GM12891 (cell line): ENCODE measurements around the gene LCA5L.
"Not testable (repeated sequence)": the region's sequence is repeated elsewhere in the genome, so short reads cannot be mapped to it uniquely, and the experiment has no call there.

Experiments
- DNase-seq: peaks from one replicate; pipeline ENCODE4 v3.0.0; 2011; ENCODE audit warnings: low spot score; ENCODE audit not compliant: insufficient read length
- FAIRE-seq: peaks from 2 replicates; lab custom pipeline; 2011; peaks lifted over from hg19 to GRCh38; lab: Jason Lieb, UNC
- PAX5 ChIP-seq: IDR thresholded peaks from 2 replicates; pipeline ENCODE4 v1.6.1; 2011; ENCODE audit warnings: low read length, moderate library complexity, mild to moderate bottlenecking; ENCODE audit not compliant: insufficient read depth, severe bottlenecking
- POLR2A ChIP-seq: IDR thresholded peaks from 2 replicates; pipeline ENCODE4 v1.6.1; 2011; ENCODE audit warnings: low read depth, low read length, control low read depth
- POLR2AphosphoS5 ChIP-seq: IDR thresholded peaks from 2 replicates; pipeline ENCODE4 v1.6.1; 2011; ENCODE audit warnings: low read depth, low read length, control low read depth
- POU2F2 ChIP-seq: IDR thresholded peaks from 2 replicates; pipeline ENCODE4 v1.6.1; 2011; ENCODE audit warnings: low read depth, mild to moderate bottlenecking, control low read depth, low read length, moderate library complexity
- SPI1 ChIP-seq: IDR thresholded peaks from 2 replicates; pipeline ENCODE4 v1.6.1; 2011; ENCODE audit warnings: low read depth, low read length, control low read depth
- TAF1 ChIP-seq: IDR thresholded peaks from 2 replicates; pipeline ENCODE4 v1.6.1; 2011; ENCODE audit warnings: low read depth, low read length, control low read depth

The LCA5L gene

GRCh38 chr21:39388038-39388810, 57.4 kb downstream of the LCA5L start:
- FAIRE-seq (peak; percentile 62), DNase-seq (peak; percentile 91)
- TF ChIP-seq PAX5 (peak; percentile 74), POLR2AphosphoS5 (peak; percentile 54; the same call in 1 of the 2 replicates), SPI1 (no peak), POLR2A (0 out of 2 replicates have a peak, but pooled peaks have one; percentile 47), POU2F2 (0 out of 2 replicates have a peak, but pooled peaks have one; percentile 35), TAF1 (peak; percentile 64)

GRCh38 chr21:39387461-39388037, 58.0 kb downstream of the LCA5L start:
- TF ChIP-seq POLR2A (no peak), PAX5 (no peak), POLR2AphosphoS5 (no peak), SPI1 (no peak), POU2F2 (no peak), TAF1 (no peak; the same call in 1 of the 2 replicates)
- FAIRE-seq = peak; percentile 76
- DNase-seq = peak; percentile 96

- TF ChIP-seq POLR2A (no peak), PAX5 (no peak), SPI1 (no peak), POU2F2 (no peak), TAF1 (no peak), POLR2AphosphoS5 (no peak)
- no peak for DNase-seq
- FAIRE-seq = no peak
Measured at GRCh38 chr21:39386899-39387298, 58.7 kb downstream of the LCA5L start.

- no peak for TF ChIP-seq POLR2AphosphoS5
- no peak for TF ChIP-seq POLR2A
- TF ChIP-seq POU2F2 = no peak
- TF ChIP-seq TAF1 = no peak
- TF ChIP-seq PAX5 = no peak
- TF ChIP-seq SPI1 = no peak
- no peak for FAIRE-seq
- no peak for DNase-seq
Measured at GRCh38 chr21:39386194-39386593, 59.4 kb downstream of the LCA5L start.

GRCh38 chr21:39385299-39386145, 60.1 kb downstream of the LCA5L start:
- DNase-seq = no peak
- no peak for TF ChIP-seq SPI1
- no peak for TF ChIP-seq POLR2AphosphoS5
- no peak for TF ChIP-seq POU2F2
- TF ChIP-seq TAF1 = no peak
- TF ChIP-seq PAX5 = no peak
- FAIRE-seq = no peak

- DNase-seq (no peak), FAIRE-seq (no peak)
- TF ChIP-seq SPI1 (no peak), POLR2A (no peak), PAX5 (no peak), POLR2AphosphoS5 (no peak), TAF1 (no peak), POU2F2 (no peak)
Measured at GRCh38 chr21:39384674-39385298, 60.8 kb downstream of the LCA5L start.

GRCh38 chr21:39382096-39382495, 63.5 kb downstream of the LCA5L start:
- FAIRE-seq, DNase-seq: not testable (repeated sequence)

GRCh38 chr21:39381009-39381408, 64.6 kb downstream of the LCA5L start:
- no peak for TF ChIP-seq PAX5
- TF ChIP-seq POLR2AphosphoS5 = no peak
- TF ChIP-seq SPI1 = no peak
- TF ChIP-seq POU2F2 = no peak
- TF ChIP-seq TAF1 = no peak
- TF ChIP-seq POLR2A = no peak
- FAIRE-seq (no peak), DNase-seq (no peak)
